Head of caudate nucleus (tissue), 42 donors: ENCODE measurements around the gene ANGEL1.

ENCODE experiments used
- DNase-seq, 42 donors: peaks; one replicate each; pipeline versions ENCODE4 v3.0.0 to v3.0.0-alpha.2; 2020 to 2021; ENCODE audit warnings: mixed read lengths in 7 of 42
- intact Hi-C: fragments of 100-400 bp; cut with DNase I; formaldehyde crosslinking; loops from one replicate; pipeline ENCODE4 v1.15.0; 2022

The ANGEL1 gene

GRCh38 chr14:76755610-76756370 is 56.9 kb downstream of the ANGEL1 start:
- intact Hi-C loops, result no loop called here

GRCh38 chr14:76754586-76754985 is 58.1 kb downstream of the ANGEL1 start:
- intact Hi-C loops, result no loop called here
- no peak for DNase-seq

More at GRCh38 chr14:76755610-76756370, 56.9 kb downstream of the ANGEL1 start:
- DNase-seq, result peak in 3 of 42 donors; percentile 4 to 10 (median 9)

GRCh38 chr14:76753541-76754198 is 59.0 kb downstream of the ANGEL1 start:
- no peak for DNase-seq

GRCh38 chr14:76752744-76753143 is 59.9 kb downstream of the ANGEL1 start:
- peak in 36 of 42 donors; percentile 40 to 83 (median 69) for DNase-seq
- intact Hi-C loops, result no loop called here

More at GRCh38 chr14:76753541-76754198, 59.0 kb downstream of the ANGEL1 start:
- intact Hi-C loops, result no loop called here

- intact Hi-C loops, result no loop called here
- DNase-seq, result no peak
Measured at GRCh38 chr14:76742966-76743365, 69.7 kb downstream of the ANGEL1 start.

- DNase-seq, result no peak
- intact Hi-C loops, result no loop called here
Measured at GRCh38 chr14:76742185-76742584, 70.5 kb downstream of the ANGEL1 start.

- DNase-seq, result no peak
- intact Hi-C loops, result no loop called here
Measured at GRCh38 chr14:76741074-76741473, 71.6 kb downstream of the ANGEL1 start.
